ENCODE measurements around the gene MYOT. TPM values are rescaled to one million over a fixed set of nuclear protein-coding genes. Genes with fewer than 3 reads are reported as not detected.

Gene MYOT
- total RNA-seq, 1 experiment from 2014 or later, result not detected

GRCh38 chr5:137837491-137838394 is 29.9 kb upstream of the MYOT start:
- no peak for TF ChIP-seq CTCF (IDR thresholded peaks at IDR 0.05; ENCODE audit: insufficient read depth in 1 of 2, low read depth in 1 of 2, low read length in 1 of 2, severe bottlenecking in 1 of 2, unreplicated experiment in 1 of 2)

GRCh38 chr5:137838976-137839375 is 28.7 kb upstream of the MYOT start:
- TF ChIP-seq CTCF (IDR thresholded peaks at IDR 0.05; ENCODE audit: insufficient read depth in 1 of 2, low read depth in 1 of 2, low read length in 1 of 2, severe bottlenecking in 1 of 2, unreplicated experiment in 1 of 2), result no peak
- Mint-ChIP-seq H3K27ac (ENCODE audit: unreplicated experiment) (no peak overlapping the region), H3K36me3 (ENCODE audit: insufficient read depth, unreplicated experiment) (no peaks in the 10 kb centered on the region), H3K4me1 (ENCODE audit: low read depth, unreplicated experiment) (peaks cover 18% of the 10 kb centered on the region), H3K27me3 (ENCODE audit: insufficient read depth, unreplicated experiment) (no peaks in the 10 kb centered on the region), H3K4me3 (ENCODE audit: unreplicated experiment) (no peak overlapping the region), H3K9me3 (ENCODE audit: unreplicated experiment) (no peaks in the 10 kb centered on the region)
- BruUV-seq (replicated peaks), result no TSS peak
- Histone ChIP-seq H3K9me3 (no peaks in the 10 kb centered on the region), H3K27me3 (replicated peaks; ENCODE audit: control insufficient read depth, insufficient read depth, low read length) (no peaks in the 10 kb centered on the region), H3K4me1 (peaks cover 13% of the 10 kb centered on the region), H3K36me3 (ENCODE audit: control insufficient read depth, insufficient read depth, low read length) (no peaks in the 10 kb centered on the region), H3K4me3 (ENCODE audit: low read depth, low read length) (no peak overlapping the region)
- intact Hi-C loops (cut with micrococcal nuclease; ENCODE audit: unreplicated experiment), result no loop called here
- no peak for DNase-seq
- CTCF ChIA-PET, result no interaction called here
- POLR2A ChIA-PET, result no interaction called here

More at GRCh38 chr5:137837491-137838394, 29.9 kb upstream of the MYOT start:
- H3K9me3 Mint-ChIP-seq (ENCODE audit: unreplicated experiment), result no peaks in the 10 kb centered on the region
- no TSS peak for BruUV-seq (replicated peaks)
- H3K36me3 Mint-ChIP-seq (ENCODE audit: insufficient read depth, unreplicated experiment), result no peaks in the 10 kb centered on the region
- no peaks in the 10 kb centered on the region for H3K27me3 Mint-ChIP-seq (ENCODE audit: insufficient read depth, unreplicated experiment)
- no peak overlapping the region for H3K4me3 ChIP-seq (ENCODE audit: low read depth, low read length)
- H3K4me1 ChIP-seq, result peaks cover 24% of the 10 kb centered on the region
- H3K36me3 ChIP-seq (ENCODE audit: control insufficient read depth, insufficient read depth, low read length), result no peaks in the 10 kb centered on the region
- H3K4me3 Mint-ChIP-seq (ENCODE audit: unreplicated experiment), result no peak overlapping the region
- no peak for DNase-seq
- H3K27me3 ChIP-seq (replicated peaks; ENCODE audit: control insufficient read depth, insufficient read depth, low read length), result no peaks in the 10 kb centered on the region
- POLR2A ChIA-PET, result no interaction called here
- H3K9me3 ChIP-seq, result no peaks in the 10 kb centered on the region
- intact Hi-C loops (cut with micrococcal nuclease; ENCODE audit: unreplicated experiment), result no loop called here
- CTCF ChIA-PET, result no interaction called here
- peaks cover 18% of the 10 kb centered on the region for H3K4me1 Mint-ChIP-seq (ENCODE audit: low read depth, unreplicated experiment)
- H3K27ac Mint-ChIP-seq (ENCODE audit: unreplicated experiment), result no peak overlapping the region

GRCh38 chr5:137842296-137842695 is 25.4 kb upstream of the MYOT start:
- H3K4me3 Mint-ChIP-seq (ENCODE audit: unreplicated experiment), result no peak overlapping the region
- H3K27ac Mint-ChIP-seq (ENCODE audit: unreplicated experiment), result no peak overlapping the region
- Histone ChIP-seq H3K9me3 (no peaks in the 10 kb centered on the region), H3K4me3 (ENCODE audit: low read depth, low read length) (no peak overlapping the region), H3K36me3 (ENCODE audit: control insufficient read depth, insufficient read depth, low read length) (no peaks in the 10 kb centered on the region), H3K4me1 (no peaks in the 10 kb centered on the region), H3K27me3 (replicated peaks; ENCODE audit: control insufficient read depth, insufficient read depth, low read length) (no peaks in the 10 kb centered on the region)
- no peaks in the 10 kb centered on the region for H3K4me1 Mint-ChIP-seq (ENCODE audit: low read depth, unreplicated experiment)
- no peaks in the 10 kb centered on the region for H3K27me3 Mint-ChIP-seq (ENCODE audit: insufficient read depth, unreplicated experiment)
- CTCF ChIA-PET, result interaction anchor here (0.7 kb wide), 1 partner anchor 1202 kb away, joined by 3 read pairs; no protein-coding TSS in a partner anchor
- intact Hi-C loops (cut with micrococcal nuclease; ENCODE audit: unreplicated experiment), result no loop called here
- POLR2A ChIA-PET, result no interaction called here
- no peak for TF ChIP-seq CTCF (IDR thresholded peaks at IDR 0.05; ENCODE audit: insufficient read depth in 1 of 2, low read depth in 1 of 2, low read length in 1 of 2, severe bottlenecking in 1 of 2, unreplicated experiment in 1 of 2)
- no peaks in the 10 kb centered on the region for H3K36me3 Mint-ChIP-seq (ENCODE audit: insufficient read depth, unreplicated experiment)
- no TSS peak for BruUV-seq (replicated peaks)
- DNase-seq, result no peak
- no peaks in the 10 kb centered on the region for H3K9me3 Mint-ChIP-seq (ENCODE audit: unreplicated experiment)
